ENCODE results near the gene CTNND2.

CTNND2 gene

DNA sequence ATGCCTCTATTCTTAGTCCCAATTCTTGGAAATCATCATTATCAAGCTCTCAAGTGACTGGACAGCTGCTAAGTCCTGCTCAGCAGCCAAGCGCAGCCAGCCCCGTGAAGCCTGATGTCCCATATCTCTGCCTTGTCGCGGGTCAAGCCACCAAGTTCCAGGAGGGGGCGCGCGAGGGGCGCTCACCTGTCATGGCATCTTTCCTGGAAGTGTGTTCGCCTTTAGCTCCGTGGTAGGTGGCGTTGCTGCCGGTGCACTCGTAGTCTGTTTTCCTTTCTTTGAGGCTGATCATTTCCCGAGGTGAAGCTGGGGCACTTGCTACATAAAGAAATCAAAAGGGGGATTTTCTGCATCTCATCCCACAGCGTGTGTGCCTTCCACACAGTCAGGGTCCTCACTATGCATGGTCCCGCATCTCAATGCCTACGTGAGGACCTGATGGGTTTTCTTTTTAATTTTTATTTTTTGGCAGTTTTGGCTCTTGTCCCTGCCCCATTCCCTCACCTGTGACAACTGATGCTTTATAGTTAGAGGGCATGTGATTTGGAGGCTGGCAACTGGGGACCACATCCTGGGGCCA is 916.2 kb downstream of the CTNND2 start:
- DNase-seq (ENCODE audit: low read depth in 3 of 3): peak; percentile 53 to 65 (median 58)

DNA sequence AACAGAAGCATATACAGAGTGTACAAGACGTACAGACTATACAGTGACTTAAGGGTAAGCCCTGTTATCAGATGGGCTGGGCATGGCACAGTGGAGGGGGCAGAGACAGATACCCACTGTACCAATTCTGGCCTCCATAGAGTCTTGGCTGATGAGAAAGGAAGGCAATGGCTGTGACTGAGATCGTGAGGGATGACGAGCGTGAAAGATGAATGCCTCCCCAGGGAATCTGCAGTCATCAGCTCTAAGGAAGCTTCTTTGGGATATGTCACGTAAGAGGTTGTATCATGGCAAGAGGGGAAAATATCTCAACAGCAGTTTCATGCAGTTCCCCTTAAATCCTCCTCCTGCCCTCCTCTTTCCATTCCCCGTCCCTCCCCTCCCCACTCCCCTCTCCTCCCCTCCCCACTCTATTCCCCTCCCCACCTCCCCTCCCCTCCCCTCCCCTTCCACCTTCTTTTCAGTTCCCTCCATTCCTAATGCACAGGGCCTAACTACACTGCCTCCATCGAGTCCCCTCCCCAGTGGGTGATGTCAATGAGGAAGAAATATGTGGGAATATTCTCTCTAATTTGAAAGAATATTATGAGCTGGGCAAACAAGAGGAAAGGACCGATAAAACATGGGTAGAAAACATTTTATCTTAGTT is 916.8 kb downstream of the CTNND2 start:
- DNase-seq (ENCODE audit: low read depth in 3 of 3): no peak

DNA sequence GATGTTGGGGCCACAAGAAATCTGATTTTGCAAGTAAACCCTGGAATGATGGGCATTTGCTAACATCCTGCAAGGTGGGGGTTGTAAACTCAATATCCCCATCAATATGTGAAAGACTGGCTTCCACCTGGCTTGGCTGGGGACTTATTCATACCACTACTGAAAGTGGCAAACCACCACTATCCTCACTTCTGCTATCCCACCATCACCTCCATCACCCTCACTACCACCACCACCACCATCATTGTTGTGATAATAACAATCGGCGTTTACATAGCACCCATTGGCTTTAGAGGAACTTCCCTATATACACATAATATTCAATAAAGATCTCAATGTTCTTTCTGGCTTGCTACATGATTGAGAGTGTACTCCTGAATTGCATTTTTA is 918.5 kb downstream of the CTNND2 start:
- DNase-seq (ENCODE audit: low read depth in 3 of 3): no peak

DNA sequence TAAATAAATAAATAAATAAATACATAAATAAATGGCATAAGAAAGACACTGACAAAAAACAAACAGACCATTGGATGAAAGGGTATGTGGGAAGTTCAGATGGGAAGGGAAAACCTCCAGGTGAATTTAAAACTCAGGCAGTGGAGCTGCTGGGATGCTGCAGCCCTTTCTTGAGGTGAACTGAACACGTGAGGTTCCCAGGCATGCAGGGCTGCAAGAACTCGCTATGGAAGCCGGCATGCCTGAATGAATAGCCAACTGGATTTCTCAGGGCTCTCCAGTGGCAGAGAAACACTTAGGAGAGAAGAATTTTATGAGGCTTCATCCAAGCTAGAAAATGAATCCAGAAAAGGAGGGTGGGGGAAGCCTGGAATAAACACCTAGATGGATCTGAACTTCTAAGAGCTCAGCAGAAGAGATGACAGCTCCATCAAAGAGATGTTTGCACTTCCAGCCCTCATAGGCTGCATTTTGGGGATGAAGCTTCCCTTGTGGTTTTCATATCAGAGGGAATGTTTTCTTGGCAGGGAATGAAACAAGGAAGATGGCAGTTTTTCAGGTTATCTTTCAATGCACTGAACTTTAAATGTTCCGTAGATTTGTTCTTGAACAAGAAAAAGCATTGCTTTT is 919.0 kb downstream of the CTNND2 start:
- no peak for DNase-seq (ENCODE audit: low read depth in 3 of 3)

DNA sequence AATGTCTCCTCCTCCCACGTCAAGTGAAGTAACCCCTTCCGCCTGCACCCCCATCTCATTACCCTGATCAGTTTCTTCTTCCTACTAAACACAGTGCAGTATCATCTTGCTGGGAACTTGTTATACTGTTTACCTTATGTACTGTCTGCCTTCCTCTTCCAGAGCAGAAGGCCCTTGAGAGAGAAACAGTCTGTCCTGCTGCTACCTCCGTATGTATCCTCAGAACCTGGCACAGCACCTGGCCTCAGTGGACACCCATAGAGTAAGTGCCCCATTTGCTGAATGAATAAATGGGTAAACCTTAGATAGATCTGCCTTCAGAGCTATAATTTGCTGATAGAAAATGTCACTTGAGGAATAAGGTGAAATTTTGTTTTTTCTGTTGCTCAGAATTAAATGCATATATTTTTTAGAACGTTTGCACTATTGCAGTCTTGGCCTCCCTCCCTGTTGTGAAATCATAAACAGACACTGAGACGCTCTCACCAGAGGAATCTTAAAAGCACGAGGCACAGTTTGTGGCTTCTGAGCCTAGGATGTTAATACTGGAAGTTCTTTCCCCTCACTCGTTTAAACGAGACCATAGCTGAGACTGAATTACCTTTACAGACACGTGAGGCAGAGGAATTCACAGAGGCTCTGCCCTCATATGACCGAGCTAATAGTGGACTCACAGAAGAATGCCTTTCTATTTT is 920.1 kb downstream of the CTNND2 start:
- no peak for DNase-seq (ENCODE audit: low read depth in 3 of 3)

DNA sequence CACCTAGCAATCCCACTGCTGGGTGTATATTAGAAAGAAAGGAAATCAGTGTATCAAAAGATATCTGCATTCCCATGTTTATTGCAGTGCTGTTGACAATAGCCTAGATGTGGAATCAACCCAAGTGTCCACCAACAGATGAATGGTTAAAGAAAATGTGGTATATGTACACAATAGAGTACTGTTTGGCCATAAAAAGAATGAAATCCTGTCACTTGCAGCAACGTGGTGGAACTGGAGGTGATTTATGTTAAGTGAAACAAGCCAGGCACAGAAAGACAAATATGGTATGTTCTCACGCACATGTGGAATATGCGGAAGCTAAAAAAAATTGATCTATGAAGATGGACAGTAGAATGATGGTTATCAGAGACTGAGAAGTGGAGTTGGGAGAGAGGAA is 921.6 kb downstream of the CTNND2 start:
- no peak for DNase-seq (ENCODE audit: low read depth in 3 of 3)

DNA sequence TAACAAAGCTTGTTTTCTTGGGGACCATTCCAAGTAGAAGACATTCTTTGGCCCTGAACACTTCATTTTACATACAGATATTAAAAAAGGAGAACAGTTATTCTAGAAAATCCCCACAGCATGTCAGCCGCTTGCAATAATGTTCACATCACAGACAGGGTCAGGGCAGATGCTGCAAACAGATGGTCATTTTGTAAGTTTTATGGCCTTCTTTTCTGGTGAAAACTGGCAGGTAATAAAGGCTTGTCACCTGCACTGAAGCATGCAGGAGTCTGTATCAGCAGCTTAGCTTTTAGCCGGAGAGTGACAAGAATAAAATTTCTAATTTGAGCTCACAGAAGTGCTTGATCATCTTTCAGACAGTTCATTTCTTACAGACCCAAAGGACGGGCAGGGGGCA is 922.3 kb downstream of the CTNND2 start:
- no peak for DNase-seq (ENCODE audit: low read depth in 3 of 3)

DNA sequence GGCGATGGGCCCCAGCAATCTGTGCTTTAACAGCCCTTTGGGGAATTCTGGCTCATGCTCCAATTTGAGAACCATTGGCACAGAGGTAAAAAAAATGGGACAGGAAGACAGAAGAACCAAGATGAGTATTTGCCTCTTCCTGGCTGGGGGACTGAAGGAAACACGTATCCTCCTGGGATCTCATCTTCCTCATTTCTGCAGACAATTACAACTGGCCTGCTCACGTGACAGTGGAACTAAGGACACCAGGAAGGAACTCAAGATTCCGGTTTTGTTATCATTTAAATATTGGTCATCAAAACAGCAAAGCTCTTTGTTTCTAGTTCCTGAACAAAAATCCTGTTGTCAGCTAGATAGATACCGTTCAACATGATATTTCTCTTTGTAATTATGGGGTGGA is 927.2 kb downstream of the CTNND2 start:
- no peak for DNase-seq (ENCODE audit: low read depth in 3 of 3)

DNA sequence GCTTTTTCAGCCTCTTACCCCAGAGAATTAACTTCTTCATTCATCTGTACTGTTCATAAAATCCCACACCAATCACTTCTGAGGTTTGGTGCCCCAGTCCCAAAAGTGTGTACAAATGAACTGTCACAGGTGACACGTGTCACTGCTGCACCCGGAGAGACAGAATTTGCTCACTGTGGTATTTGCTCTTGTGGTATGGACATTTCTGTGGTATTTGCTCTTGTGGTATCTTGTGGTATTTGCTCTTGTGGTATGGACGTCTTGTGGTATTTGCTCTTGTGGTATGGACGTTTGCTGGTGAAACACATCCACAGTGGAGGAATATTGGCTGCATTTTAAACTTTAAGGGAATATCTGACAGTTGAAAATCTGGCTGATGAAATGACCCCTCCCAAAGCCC is 928.3 kb downstream of the CTNND2 start:
- DNase-seq (ENCODE audit: low read depth in 3 of 3): no peak

DNA sequence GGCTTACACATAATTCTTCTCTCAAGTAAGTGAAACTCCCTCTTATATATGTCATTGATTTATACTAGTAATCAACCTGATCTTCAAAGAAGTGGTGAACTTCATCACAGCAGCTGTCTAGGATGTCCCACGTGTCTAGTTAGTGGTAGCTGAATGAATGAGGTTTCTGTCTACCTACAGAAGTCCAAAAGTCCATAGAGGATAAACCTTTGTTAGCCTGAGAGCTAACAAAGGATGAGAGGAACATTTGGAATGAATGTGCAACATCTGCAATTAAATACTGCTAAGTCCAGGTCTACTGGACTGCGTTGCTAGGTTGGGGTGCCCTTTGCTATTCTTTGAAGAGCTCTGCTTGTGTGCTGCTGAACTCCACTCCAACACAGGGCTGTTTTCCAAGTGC is 929.4 kb downstream of the CTNND2 start:
- DNase-seq (ENCODE audit: low read depth in 3 of 3): no peak

DNA sequence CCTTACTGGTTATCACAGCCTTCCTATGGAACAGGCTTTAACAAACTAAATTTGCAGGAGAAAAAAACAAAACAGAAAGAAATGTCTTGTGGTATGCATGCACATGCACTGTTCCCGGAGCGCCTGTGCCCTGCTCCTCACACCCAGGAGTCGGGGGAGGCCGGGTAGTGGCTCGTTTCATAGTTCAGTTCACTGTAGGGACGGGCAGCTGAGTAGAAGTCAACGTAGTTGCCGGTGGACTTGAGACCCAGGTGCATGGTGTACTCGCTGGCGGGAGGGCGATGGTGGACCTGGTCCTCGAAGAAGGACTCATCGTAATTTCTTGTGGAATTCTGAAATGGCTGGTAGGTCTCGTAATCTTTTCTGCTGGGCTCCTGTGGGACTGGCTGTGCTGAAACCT is 930.9 kb downstream of the CTNND2 start:
- DNase-seq (ENCODE audit: low read depth in 3 of 3): no peak

DNA sequence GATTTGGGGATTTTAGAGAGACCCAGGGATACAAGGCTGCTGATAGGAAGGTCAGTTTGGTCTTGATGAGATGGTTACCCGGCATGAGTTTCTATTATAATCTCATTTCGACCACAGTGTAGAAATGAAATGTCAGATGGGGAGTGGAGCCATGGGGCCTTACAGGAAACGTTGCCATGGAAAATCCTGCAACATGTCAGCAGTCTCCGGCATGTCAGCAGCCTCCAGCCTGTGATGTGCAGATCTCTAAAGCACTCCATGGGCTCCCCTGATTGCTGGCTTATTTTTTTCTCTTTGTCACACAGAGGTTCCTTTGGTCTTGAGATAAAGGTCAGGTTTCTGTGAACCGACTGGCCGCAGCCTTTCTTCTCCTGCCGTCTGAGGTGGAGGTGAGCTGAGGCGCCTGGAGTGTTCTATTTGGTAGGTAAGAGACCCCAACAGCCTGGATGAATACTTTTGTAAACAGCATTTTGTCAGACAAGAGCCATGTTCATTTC is 934.5 kb downstream of the CTNND2 start:
- no peak for DNase-seq (ENCODE audit: low read depth in 3 of 3)

DNA sequence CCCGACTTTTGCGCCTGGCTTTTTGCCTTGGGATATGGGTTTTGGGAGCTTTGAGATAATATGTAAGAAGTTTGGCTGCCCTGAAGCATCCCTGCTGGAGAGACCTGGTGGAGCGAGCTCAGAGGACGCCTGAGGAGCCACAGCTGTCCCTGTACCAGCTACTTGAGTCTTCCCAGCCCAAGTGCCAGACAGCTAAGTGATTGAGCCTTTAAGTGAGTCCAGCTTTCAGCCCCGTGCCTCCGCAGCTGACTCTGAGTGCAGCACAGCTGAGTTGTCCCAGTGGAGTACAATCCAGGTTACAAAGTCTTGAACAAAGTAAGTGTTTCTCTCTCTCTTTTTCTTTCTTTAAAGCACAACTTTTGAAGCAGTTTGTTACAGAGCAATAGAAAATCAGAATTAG is 939.4 kb downstream of the CTNND2 start:
- DNase-seq (ENCODE audit: low read depth in 3 of 3): no peak

DNA sequence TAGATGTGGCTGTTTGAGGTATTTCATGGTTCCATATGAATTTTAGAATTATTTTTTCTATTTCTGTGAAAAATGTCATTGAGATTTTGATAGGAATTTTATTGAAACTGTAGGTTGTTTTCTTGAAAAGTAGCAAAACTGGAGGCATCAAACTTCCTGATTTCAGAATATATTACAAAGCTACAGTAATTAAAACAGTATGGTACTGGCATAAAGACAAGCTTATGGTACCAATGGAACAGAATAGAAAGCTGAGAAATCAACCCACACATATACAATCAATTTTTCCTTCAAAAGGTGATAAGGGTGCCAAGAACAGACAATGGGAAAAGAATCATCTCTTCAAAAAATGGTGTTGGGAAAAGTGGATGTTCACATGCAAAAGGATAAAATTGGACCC is 945.5 kb downstream of the CTNND2 start:
- no peak for DNase-seq (ENCODE audit: low read depth in 3 of 3)

DNA sequence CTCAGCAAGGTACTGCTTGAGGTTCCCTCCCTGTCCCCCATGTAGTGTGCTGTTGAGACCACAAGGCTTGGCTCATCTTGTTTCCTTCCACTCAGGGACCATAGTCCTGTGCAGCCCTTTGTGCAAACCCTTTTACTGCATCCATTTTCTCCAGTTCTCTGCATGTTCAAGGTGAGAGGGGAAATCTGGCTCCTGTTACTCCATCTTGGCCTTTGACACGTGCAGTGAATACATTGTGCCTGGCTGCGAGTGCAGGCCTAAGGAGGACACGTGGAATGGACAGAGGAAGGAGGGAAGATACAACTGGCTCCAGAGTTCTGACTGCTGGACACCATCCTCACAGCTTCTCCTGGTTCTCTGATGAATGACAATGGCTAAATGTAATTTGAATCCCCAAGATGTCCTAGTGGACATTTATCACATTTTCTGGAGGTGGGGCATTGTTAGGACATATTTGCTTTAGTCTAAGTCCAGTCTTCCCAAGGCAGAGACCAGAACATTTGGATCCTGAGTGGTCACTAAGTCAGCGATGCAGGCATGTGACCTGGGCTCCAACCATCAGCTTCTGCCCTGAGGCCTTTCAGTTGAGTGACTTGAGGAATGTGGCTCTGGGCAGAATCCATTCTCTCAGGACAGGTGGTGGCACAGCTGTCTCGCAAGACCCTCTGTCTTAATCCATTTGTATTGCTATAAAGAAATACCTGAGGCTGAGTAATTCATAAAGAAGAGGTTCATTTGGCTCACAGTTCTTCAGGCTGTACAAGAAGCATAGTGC is 954.2 kb downstream of the CTNND2 start:
- DNase-seq (ENCODE audit: low read depth in 3 of 3): no peak

DNA sequence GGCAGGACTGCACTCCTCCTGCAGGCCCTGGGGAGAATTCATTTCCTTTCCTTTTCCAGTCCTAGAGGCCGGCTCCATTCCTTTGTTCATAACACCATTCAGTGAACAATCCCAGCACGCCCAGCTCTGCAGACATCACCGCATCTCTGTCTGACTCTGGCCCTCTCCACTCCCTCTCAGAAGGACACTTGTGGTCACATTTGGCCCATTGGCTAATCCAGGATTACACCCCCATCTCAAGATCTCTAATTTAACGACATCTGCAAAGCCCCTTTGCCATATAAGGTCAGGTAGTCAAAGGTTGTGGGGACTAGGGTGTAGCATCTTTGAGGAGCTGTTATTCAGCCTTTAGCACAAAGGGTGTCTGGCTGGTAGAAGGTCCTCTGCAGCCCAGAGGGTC is 958.2 kb downstream of the CTNND2 start:
- no peak for DNase-seq (ENCODE audit: low read depth in 3 of 3)

DNA sequence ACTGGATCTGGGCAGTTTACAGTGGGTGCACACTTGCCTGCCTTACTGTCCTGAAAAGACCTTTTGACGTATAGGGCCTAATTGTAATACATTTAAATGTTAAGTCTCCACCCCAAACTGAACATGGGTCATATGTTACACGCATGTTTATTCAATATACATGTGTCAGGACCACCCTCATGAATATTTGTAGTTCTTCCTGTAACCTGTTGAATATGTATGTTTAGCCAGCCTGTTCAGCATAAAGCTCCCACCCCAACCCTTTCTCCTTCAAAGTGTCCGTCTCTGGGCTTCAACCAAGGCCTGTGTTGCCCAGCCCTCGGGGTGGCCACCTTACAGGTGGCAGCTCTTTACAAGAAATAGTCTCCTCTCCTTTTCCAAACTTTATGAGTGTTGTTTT is 962.3 kb downstream of the CTNND2 start:
- no peak for DNase-seq (ENCODE audit: low read depth in 3 of 3)

DNA sequence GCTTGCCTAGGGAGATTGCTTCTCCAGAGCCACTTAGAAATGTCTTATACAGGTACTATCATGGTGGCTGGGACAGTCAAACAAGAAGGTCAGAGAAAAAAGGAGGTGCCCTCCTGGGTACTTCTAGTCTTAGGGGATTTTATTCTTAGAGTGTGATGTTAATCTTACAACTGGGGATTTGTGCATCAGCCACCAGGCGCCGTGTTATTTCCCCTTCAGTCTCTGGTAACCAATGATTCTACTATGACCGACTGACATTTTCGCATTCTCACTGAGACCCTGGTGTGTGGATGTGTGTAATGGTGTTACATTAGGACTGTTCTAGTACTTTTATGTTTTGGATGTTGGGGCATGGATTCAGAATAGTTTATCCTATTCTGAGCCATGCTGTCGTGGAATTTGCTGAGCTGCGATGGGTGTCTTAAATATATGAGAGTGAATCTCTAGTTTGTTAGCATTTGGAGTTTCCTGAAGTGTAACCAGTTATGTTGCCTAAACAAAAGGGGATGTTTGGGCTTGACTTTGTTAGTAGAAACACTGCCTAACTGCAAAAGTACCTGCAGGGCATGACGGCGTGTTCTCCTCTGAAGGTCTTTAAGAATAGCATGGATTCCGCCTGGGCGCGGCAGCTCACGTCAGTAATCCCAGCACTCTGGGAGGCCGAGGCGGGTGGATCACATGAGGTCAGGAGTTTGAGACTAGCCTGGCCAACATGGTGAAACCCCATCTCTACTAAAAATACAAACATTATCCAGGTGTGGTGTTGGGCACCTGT is 968.0 kb downstream of the CTNND2 start:
- no peak for DNase-seq (ENCODE audit: low read depth in 3 of 3)

DNA sequence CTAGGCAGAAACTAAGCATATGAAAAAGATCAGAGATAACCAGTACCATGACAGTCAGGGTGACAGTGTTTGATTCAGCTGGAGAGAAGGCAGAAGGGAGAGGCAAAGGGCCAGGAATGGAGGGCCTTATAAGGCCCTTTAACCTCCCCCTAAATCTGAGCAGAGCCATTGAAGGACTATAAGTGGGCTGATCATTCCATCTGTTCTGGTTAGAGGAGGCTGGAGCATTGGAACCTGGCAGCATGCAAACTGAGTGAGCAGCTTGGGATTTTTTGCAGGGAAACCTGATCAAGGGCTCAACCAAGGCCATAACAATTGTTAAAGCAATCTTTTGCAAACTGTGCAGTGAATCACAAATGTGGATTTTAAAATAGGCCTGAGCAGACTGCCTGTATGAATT is 968.7 kb downstream of the CTNND2 start:
- DNase-seq (ENCODE audit: low read depth in 3 of 3): no peak

DNA sequence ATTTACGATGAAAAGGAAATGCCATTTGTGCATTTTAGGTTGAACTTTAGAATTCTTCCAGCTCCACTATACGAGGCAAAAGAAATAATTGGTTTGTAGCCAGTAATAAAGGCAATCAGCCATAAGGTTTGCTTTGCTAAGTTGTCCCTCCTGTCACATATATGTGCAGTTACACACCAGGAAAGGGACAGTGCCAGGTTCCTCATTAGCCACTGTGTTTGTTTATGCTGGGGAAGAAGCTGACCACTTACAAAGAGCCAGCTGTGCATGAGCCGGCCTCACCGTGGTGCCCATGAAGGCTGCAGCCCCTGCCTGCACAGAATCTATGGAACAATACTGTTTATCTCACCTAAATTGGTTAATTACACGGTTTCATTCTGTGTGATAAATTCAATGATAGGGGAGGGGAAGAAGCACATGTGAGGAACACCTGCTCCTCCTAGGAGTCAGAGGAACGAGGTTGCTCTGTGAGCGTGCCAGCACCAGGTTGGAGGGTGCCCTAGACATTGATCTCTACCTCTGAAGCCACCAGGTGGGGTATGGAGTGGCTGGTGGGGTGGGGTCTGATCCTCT is 969.4 kb downstream of the CTNND2 start:
- no peak for DNase-seq (ENCODE audit: low read depth in 3 of 3)

DNA sequence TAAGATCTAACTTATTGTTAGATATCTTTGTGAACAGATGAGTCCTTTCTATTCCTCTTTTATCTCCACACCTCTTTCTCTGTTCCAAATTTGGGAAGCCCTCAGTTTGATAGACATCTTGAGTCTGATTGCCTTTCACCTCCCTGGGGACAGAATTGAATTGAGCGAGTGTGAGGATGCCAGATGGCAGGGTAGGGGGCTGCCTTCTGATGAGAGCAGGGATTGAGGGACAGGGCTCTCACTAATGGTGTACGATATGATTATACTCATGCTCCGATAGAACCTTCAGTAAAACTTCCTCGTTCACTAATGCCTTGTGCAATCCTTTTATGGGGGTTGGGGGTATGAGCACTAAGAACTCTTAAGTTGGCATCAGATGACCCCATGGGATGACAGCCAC is 971.1 kb downstream of the CTNND2 start:
- DNase-seq (ENCODE audit: low read depth in 3 of 3): no peak
